GM21515 (cell line): ENCODE data around the gene ZFYVE9.
"Not testable (repeated sequence)": the region's sequence is repeated elsewhere in the genome, so short reads cannot be mapped to it uniquely, and the experiment has no call there.

Source experiments
- ATAC-seq: cut with Tn5 transposase; IDR thresholded peaks from one replicate; pipeline ENCODE4 v1.9.1; 2021; ENCODE audit not compliant: unreplicated experiment

Gene ZFYVE9

DNA sequence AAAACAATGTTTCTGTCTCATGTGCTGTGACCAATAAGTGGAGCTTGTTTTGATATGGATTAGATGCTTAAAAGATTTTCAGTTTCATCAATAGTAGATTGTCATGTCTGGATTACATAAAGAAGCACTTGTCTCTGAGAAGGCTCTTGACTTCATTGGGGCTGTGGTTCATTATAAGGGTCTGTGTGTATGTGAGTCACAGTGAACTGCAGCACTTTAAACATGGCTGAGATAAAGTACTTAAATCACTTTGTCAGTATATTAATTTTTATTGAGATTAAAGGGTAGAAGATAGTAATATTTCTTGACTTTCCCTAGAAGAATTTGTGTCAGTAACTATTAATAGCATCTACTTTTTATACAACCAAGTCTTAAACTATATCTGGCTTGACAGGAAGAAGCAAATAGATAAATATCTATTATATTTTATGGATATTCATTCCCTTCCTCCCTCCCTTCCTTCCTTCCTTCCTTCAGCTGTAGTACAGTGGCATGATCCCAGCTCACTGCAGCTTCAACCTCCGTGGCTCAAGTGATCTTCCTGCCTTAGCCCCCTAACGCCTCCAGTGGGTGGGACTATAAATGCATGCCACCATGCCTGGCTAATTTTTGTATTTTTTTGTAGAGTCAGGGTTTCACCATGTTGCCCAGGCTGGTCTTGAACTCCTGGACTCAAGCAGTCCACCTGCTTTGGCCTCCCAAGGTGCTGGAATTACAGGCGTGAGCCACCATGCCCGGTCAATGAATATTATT lies 48.8 kb downstream of the ZFYVE9 start:
- ATAC-seq, result no peak

DNA sequence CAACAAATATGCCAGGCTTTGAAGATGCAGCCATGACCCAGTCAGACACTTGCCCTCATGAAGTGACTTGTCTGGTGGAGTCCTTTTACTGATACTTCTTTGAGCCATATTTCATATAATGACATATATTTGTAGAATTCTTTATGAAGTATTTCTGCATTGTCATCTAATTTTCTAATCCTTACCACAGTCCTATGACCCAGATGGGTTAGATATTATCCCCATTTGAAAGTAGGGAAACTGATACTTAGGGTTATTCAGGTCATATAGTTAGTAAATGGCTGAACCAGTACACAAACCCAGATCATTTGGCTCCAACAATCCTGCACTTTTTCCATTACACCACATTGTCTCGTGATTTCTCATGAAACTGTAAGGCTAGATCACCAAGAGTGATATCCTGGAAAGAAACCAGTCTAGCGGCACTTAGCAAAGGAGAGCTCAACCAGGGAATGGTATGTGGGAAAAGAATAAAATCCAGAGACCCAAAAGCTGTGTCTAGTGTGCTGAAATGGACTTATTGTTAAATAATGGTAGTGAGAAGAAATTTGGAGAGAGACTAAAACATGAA lies 49.6 kb downstream of the ZFYVE9 start:
- ATAC-seq, result no peak

DNA sequence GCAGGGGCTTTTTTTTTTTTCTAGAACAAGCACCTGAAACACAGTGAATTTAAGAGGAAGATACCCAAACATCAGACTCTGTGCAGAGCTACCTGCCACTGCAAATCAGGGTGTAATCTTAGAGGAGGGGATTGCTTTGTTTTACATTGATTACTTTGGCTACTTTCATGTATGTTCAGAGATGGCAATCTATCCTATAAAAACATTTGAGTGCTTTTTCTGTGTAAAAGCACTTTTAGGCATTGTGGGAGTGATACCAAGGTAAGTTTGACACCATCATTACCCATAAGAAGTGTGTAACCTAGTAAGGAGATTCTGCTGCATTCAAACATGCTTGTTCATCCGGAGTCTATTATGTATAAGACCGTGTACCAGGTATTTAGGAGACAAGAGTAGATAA lies 50.1 kb downstream of the ZFYVE9 start:
- ATAC-seq, result no peak

DNA sequence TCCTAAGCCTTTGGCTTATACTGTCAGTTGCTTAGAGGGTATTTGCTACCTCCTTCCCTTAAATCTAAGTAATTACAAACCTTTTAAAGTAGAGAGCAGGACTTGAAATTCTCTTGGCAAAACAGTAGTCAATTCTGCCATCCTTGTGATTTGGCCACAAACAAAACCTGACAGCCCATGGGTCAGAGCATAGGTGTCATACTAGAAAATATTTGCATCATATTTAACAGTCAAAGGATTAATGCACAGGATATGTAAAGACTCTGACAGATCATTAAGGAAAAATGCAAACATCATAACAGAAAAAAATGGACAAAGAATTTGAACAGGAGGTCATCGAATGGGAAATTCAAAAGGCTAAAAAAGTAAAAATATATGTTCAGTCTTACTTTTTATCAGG lies 50.5 kb downstream of the ZFYVE9 start:
- ATAC-seq, result no peak

DNA sequence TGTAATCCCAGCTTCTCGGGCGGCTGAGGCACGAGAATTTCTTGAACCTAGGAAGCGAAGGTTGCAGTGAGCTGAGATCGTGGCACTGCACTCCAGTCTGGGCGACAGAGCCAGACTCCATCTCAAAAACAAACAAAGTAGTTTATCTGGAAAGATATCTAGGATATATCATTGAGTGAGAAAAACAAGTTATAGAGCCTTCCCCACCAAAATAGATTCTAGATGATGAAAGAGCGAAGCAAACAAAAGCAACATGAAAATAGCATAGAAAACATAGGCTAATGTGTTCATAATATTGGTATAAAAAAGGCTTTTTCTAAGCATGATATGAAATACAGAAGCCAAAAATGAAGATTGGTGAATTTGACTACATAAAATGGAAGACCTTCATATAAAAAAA lies 52.1 kb downstream of the ZFYVE9 start:
- no peak for ATAC-seq

DNA sequence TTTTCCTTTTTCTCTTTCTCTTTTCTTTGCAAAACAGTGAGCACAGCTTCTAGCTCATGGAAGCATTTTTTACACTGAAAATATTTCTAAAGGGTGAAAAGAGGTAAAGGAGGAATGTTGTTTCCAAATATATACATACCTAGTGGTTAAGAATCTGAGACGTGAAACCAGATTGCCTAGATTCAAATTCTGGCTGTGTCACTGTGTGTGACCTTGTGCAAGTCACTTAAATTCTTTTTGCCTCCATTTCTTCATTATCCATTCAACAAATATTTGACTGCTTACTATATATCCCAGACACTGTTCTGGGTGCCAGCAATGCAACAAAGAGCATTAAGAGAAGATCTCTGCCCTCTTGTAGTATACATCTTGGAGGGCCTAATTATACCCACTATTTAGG lies 53.3 kb downstream of the ZFYVE9 start:
- ATAC-seq, result no peak

DNA sequence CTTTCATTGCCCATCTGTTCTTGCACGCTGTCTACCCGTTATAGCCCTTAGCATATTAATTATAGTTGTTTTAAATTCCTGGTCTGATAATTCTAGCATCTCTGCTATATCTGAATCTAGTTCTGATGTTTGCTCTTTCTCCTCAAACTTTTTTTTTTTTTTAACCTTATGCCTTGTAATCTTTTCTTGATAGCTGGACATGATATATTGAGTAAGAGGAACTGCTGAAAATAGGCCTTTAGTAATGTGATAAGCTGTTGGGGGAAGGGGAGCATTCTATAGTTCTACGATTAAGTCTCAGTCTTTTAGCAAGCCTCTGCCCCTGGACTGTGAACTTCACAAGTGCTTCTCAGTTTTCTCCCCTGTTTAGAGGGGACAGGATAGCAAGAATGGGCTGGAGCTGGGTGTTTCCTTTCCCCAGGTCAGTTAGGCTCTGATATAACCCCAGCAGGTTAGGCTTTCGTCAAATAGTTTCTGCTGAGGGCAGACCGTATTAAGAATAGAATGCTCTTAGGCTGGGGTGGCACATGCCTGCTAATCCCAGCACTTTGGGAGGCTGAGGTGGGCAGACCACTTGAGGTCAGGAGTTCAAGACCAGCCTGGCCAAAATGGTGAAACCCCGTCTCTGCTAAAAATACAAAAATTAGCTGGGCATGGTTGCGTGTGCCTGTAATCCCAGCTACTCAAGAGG lies 62.2 kb downstream of the ZFYVE9 start:
- ATAC-seq, result no peak

DNA sequence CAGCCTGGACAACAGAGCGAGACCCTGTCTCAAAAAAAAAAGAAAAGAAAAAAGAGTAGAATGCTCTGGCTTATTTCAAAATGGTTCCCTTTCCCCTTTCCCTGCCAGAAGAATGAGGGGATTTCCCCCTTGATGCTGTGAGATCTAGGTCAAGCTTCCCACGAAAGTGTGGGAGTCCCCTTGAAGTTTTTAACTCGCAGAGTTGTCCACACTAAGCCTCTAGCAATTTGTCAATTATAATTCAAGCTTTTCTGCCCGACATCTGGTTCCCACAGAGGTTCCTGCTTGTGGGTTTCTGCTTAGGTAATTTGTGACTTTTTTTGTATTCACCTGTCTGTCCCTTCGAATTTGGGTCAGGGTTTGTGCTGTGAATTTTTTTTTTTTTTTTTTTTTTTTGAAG lies 62.8 kb downstream of the ZFYVE9 start:
- ATAC-seq, result no peak

DNA sequence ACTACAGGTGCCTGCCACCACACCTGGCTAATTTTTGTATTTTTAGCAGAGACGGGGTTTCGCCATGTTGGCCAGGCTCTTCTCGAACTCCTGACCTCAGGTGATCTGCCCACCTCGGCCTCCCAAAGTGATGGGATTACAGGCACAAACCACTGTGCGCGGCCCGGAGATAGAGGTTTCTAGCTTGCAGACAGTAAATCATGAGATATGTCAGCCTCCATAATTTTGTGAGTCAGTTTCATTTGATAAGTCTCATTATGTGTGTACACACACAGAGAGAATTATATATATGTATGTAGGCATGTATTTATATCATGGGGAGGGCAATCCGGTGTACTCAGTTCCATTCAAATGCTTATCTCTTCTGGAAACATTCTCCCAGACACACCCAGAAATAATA lies 64.8 kb downstream of the ZFYVE9 start:
- ATAC-seq, result not testable (repeated sequence)

DNA sequence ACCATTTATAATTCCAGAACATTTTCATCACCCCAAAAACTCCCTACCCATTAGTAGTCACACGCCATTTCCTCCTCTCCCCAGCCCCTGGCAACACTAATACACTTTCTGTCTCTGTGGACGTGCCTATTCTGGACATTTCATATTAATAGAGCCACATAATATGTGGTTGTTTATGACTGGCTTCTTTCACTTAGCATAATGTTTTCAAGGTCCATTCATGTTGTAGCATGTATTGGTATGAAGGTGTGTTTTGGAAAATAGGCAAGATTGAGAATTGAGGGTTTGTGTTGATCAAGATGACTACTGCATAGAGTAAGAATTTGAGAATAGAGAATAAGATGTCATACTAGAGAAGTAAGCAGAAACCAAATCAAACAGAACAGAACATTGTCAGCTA lies 67.5 kb downstream of the ZFYVE9 start:
- no peak for ATAC-seq

DNA sequence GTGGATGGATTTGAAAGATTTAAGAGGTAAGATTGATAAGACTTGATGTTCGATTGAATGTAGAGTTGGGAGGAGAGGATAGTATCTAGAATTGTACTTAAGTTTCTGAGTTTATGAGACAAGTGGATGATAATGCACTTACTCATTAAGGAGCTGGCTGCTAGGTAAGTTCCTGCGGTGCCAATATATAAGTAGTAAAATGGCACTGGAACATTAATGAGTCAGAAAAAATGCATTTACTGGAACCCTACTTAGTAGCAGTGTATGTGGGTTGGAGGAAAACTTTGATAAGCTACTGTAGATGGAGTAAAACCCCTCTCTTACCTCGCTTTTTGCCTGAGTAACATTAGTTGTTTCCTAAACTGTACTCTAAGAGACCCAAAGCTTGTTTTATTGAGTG lies 68.2 kb downstream of the ZFYVE9 start:
- ATAC-seq, result no peak

DNA sequence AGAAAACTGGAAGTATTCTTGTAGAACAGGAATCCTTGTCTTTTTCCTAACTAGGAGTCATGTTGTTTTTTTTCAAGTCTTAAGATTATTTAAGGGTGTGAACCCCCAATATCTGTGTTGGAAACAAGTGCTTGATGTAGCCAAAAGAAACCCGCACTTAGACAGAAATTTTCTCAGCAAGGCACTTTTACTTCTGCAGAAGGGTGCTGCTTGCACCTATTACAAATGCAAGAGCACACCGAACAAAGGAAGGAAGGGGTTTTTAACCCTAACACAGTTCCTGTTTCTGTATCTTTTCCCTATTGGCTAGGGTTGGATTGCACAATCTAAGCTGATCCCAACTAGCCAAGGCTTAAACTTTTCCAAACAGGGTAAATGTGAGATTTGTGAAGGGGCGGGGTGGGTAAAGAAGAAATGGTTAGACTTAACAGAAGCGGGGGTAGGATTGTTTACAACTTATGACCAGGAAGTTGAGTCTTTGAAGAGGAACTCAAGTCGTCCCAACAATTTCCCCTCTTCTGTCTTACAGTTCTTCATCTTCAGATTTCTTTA lies 75.1 kb downstream of the ZFYVE9 start:
- no peak for ATAC-seq

DNA sequence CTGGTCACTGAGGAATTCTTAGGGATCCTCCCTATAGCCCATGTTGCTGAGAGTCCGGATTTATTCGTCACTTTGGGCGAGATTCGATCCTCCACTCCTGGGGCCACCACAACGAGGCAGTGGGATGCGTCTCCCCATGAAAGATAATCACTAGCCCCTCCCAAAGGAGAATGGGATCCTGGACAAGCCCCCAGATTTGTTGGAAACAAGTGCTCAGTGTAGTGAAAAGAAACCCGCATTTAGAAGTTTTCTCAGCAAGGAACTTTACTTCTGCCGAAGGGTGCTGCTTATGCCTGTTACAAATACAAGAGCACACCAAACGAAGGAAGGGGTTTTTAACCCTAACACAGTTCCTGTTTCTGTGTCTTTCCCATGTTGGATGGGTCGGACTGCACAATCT lies 83.3 kb downstream of the ZFYVE9 start:
- ATAC-seq, result no peak

DNA sequence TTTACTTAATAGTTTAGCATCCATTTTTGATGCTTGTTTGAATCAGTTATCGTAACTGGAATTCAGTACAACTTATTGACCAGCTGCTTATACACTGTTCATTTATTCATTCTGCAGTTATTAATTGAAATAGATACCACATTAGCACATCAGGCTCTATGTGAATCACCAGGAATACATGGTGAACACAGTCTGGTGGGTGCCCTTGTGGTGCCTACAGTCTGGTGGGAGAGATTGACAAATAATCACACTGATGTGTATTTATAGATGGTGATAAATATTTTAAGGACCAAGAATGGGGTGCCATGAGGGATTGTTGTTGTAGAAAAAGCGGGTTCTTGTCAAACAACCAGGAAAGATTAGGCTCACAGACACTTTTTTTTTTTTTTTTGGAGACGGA lies 87.6 kb downstream of the ZFYVE9 start:
- no peak for ATAC-seq

DNA sequence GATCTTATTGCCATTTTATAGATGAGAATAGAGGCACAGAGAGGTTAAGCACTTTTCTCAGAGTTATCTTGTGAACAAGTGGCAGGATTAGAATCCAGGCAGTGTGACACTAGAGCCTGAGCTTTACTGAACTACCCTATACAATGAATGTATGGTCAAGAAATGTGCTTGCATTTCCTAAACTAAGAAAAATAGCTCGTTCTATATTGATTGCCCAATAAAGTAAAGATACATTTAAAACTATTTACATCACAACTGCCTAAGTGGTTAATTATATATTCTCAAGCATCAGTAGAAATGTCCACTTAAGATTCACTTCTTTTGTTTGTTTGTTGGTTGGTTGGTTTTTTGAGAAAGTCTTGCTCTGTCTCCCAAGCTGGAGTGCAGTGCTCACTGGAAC lies 91.6 kb downstream of the ZFYVE9 start:
- no peak for ATAC-seq

DNA sequence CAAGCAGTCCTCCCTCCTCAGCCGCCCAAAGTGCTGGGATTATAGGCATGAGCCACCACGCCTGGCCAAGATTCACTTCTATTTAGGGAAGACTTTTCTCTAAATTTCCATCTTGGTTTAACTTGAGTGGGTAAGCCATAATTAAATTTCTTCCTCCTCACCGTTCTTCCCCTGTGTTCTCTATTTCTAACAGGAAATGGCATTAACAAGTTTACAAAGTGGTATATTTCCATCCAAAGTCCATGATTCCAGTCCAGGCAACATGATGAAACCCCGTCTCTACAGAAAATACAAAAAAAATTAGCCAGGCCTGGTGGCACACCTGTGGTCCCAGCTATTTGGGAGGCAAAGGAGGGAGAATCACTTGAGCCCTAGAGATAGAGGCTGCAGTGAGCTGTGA lies 92.1 kb downstream of the ZFYVE9 start:
- no peak for ATAC-seq

DNA sequence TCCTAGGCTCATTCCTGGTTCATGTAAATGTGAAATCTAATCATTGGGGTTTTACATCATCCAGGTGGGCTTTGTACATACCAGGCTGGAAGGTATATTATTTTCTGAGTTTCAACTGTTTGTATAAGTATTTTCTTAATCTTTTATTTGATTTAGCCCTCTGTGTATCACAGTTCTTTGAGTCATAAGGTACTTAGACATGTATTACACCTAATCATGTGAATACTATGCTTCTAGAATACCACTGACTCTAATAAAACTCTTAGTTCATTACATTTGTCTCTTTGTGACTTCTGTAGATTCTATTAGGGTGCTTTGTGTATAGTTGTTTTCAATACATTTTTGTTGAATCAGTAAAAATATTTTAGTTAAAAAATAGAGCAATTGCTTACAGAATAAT lies 92.8 kb downstream of the ZFYVE9 start:
- no peak for ATAC-seq

DNA sequence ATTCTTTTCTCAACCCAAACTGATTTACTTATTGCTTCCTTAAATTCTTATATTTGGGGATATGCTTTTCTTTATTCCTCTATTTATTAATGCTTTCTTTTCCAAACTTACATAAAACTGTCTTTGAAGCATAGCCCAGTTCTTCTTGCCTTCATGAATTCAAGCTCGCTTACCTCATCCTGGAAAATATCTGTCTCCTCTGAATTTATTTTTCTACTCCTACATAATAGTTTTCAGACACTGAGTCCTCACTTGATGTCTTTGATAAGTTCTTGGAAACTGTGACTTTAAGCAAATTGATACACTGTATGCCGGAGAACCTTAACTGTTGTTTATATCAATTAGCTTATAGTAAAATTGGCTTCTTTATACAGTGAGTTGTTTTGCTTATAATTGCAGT lies 93.8 kb downstream of the ZFYVE9 start:
- ATAC-seq, result no peak

DNA sequence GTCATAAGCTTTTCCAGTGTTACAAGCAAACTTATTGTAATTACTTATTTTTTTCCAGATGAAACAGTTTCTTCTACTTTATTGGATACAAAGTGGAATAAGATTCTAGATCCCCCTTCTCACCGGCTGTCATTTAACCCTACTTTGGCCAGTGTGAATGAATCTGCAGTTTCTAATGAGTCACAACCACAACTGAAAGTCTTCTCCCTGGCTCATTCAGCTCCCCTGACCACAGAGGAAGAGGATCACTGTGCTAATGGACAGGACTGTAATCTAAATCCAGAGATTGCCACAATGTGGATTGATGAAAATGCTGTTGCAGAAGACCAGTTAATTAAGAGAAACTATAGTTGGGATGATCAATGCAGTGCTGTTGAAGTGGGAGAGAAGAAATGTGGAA lies 95.5 kb downstream of the ZFYVE9 start:
- no peak for ATAC-seq

DNA sequence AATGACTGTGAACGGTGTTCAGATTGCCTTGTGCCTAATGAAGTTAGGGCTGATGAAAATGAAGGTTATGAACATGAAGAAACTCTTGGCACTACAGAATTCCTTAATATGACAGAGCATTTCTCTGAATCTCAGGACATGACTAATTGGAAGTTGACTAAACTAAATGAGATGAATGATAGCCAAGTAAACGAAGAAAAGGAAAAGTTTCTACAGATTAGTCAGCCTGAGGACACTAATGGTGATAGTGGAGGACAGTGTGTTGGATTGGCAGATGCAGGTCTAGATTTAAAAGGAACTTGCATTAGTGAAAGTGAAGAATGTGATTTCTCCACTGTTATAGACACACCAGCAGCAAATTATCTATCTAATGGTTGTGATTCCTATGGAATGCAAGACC lies 96.6 kb downstream of the ZFYVE9 start:
- no peak for ATAC-seq

DNA sequence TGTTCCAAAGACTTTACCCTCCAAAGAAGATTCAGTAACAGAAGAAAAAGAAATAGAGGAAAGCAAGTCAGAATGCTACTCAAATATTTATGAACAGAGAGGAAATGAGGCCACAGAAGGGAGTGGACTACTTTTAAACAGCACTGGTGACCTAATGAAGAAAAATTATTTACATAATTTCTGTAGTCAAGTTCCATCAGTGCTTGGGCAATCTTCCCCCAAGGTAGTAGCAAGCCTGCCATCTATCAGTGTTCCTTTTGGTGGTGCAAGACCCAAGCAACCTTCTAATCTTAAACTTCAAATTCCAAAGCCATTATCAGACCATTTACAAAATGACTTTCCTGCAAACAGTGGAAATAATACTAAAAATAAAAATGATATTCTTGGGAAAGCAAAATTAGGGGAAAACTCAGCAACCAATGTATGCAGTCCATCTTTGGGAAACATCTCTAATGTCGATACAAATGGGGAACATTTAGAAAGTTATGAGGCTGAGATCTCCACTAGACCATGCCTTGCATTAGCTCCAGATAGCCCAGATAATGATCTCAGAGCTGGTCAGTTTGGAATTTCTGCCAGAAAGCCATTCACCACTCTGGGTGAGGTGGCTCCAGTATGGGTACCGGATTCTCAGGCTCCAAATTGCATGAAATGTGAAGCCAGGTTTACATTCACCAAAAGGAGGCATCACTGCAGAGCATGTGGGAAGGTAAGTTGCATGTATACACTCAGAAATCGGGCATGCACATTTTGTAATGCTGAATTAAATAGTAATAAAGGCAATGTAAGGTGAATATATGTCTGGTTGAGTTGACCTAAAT lies 97.2 kb downstream of the ZFYVE9 start:
- ATAC-seq, result peak; percentile 48

DNA sequence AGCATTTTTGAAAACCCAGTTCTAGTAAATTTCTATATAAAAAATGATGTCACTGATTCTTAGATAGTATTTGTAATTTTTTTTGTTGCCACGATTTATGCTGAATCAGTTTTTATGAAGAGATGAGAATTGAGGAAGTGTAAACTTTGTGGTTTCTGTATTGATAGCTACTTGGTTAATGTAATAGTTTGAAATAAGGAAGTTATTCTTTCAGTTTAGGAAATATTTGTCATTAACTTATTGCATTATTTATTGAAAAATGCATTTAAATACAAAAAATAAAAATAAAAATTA lies 97.8 kb downstream of the ZFYVE9 start:
- peak; percentile 70 for ATAC-seq
